Endothelial cell of umbilical vein (primary cell): Measurements from ENCODE around the gene GATD1. TPM values are rescaled to one million over a fixed set of nuclear protein-coding genes. Genes with fewer than 3 reads are reported as not detected.
A peak's percentile ranks its signal among the peaks of the same experiment; 100 is the strongest.

Experiments used
- BruUV-seq: library from RNA; stranded (reverse); fragments of 400-500 nt; replicated peaks from 2 replicates; lab custom pipeline; 2021; lab: Mats Ljungman, UMichigan
- CTCF ChIA-PET: fragments of 300-600, 350-600 bp; sonication (Branson Sonifier 250); formaldehyde crosslinking; loops from one replicate; lab custom pipeline; 2021; ENCODE audit warnings: antibody characterized with exemption, inconsistent platforms; lab: Charles Lee
- POLR2A ChIA-PET: fragments of 300-600, 350-600 bp; sonication (Branson Sonifier 250); formaldehyde crosslinking; loops from one replicate; lab custom pipeline; 2021; ENCODE audit warnings: antibody characterized with exemption, inconsistent platforms; lab: Charles Lee
- DNase-seq: peaks from one replicate; pipeline ENCODE4 v3.0.0-alpha.2; 2011; ENCODE audit warnings: low read depth, low spot score
- FAIRE-seq: peaks from 2 replicates; lab custom pipeline; 2011; peaks lifted over from hg19 to GRCh38; lab: Jason Lieb, UNC
- H2AFZ ChIP-seq: 2 replicates; pipeline ENCODE4 v1.6.0; 2012; ENCODE audit warnings: low read depth, low read length, control low read depth, inconsistent platforms
- H3K27ac ChIP-seq: 2 replicates; pipeline ENCODE4 v1.5.1; 2011; ENCODE audit warnings: low read depth, mild to moderate bottlenecking, control low read depth, low read length, moderate library complexity; ENCODE audit not compliant: insufficient read depth
- H3K27me3 ChIP-seq, 2 experiments: 2 replicates each; pipeline versions ENCODE4 v1.6.0 to v1.6.1; 2011; ENCODE audit warnings: low read length in 2 of 2, mixed read lengths in 1 of 2; ENCODE audit not compliant: control insufficient read depth in 2 of 2, insufficient read depth in 2 of 2
- H3K36me3 ChIP-seq, 2 experiments: 2 replicates in 1 of 2; 3 replicates in 1 of 2; pipeline ENCODE4 v1.5.1; 2011; ENCODE audit warnings: low read length in 2 of 2, mild to moderate bottlenecking in 1 of 2, moderate library complexity in 1 of 2; ENCODE audit not compliant: control insufficient read depth in 2 of 2, insufficient read depth in 2 of 2; ENCODE audit errors: extremely low read depth in 1 of 2
- H3K4me1 ChIP-seq: 3 replicates; pipeline ENCODE4 v1.5.1; 2011; ENCODE audit warnings: mild to moderate bottlenecking, low read length; ENCODE audit not compliant: control insufficient read depth, insufficient read depth; ENCODE audit errors: extremely low read depth
- H3K4me2 ChIP-seq: 2 replicates; pipeline ENCODE4 v1.6.1; 2011; ENCODE audit warnings: low read length, control low read depth, mixed read lengths; ENCODE audit not compliant: insufficient read depth
- H3K4me3 ChIP-seq, 3 experiments: fragments of 200-600 bp in 1 of 3; sonication (generic), shearing (Covaris generic) in 1 of 3; replicated peaks in 1 of 3; 2 replicates each; pipeline ENCODE4 v1.5.1; 2011 to 2016; ENCODE audit warnings: control low read depth in 3 of 3, low read length in 3 of 3, mild to moderate bottlenecking in 2 of 3, inconsistent platforms in 1 of 3, low read depth in 1 of 3, moderate library complexity in 1 of 3; ENCODE audit not compliant: insufficient read depth in 1 of 3
- H3K79me2 ChIP-seq: 2 replicates; pipeline ENCODE4 v1.6.0; 2012; ENCODE audit warnings: low read length, inconsistent platforms; ENCODE audit not compliant: control insufficient read depth, insufficient read depth
- H3K9ac ChIP-seq: replicated peaks from 2 replicates; pipeline ENCODE3; 2011; ENCODE audit warnings: low read length, control low read depth; ENCODE audit not compliant: insufficient read depth; ENCODE audit errors: extremely low read depth
- H3K9me1 ChIP-seq: replicated peaks from 3 replicates; pipeline ENCODE4 v1.6.0; 2011; ENCODE audit warnings: mild to moderate bottlenecking, low read length; ENCODE audit not compliant: control insufficient read depth, insufficient read depth; ENCODE audit errors: extremely low read depth
- H3K9me3 ChIP-seq: replicated peaks from 2 replicates; pipeline ENCODE4 v1.5.1; 2012; ENCODE audit warnings: low read length, inconsistent platforms; ENCODE audit not compliant: control insufficient read depth, insufficient read depth
- H4K20me1 ChIP-seq: replicated peaks from 2 replicates; pipeline ENCODE3; 2011; ENCODE audit warnings: mild to moderate bottlenecking, low read length; ENCODE audit not compliant: control insufficient read depth, insufficient read depth; ENCODE audit errors: extremely low read depth
- EZH2 ChIP-seq: IDR thresholded peaks from 2 replicates; pipeline ENCODE4 v1.6.1; 2012; ENCODE audit warnings: borderline replicate concordance, low read depth, mild to moderate bottlenecking, moderate library complexity, low read length, inconsistent platforms; ENCODE audit not compliant: severe bottlenecking
- FOS ChIP-seq: IDR thresholded peaks from 2 replicates; pipeline ENCODE4 v1.6.1; 2011; ENCODE audit warnings: mild to moderate bottlenecking, low read length, moderate library complexity, borderline replicate concordance; ENCODE audit not compliant: insufficient read depth
- GATA2 ChIP-seq: IDR thresholded peaks from 2 replicates; pipeline ENCODE4 v1.7.0; 2011; ENCODE audit warnings: low read depth, mild to moderate bottlenecking, moderate library complexity, mixed read lengths, low read length; ENCODE audit not compliant: insufficient read length, insufficient read depth
- JUN ChIP-seq: IDR thresholded peaks from 2 replicates; pipeline ENCODE4 v1.6.1; 2011; ENCODE audit warnings: borderline replicate concordance, low read depth; ENCODE audit not compliant: insufficient read length, insufficient read depth
- MYC ChIP-seq: IDR thresholded peaks from one replicate; pipeline ENCODE4 v1.6.1; 2011; ENCODE audit warnings: mild to moderate bottlenecking, low read depth, low read length
- POLR2A ChIP-seq: IDR thresholded peaks from 2 replicates; pipeline ENCODE4 v1.6.1; 2012; ENCODE audit warnings: low read depth, mild to moderate bottlenecking, control low read depth, low read length
- POLR2AphosphoS5 ChIP-seq: IDR thresholded peaks from 2 replicates; pipeline ENCODE4 v1.6.1; 2012; ENCODE audit warnings: low read depth, mild to moderate bottlenecking, control low read depth, low read length, moderate library complexity; ENCODE audit not compliant: insufficient read depth
- dilution Hi-C: fragments of 300-500 bp; cut with MboI; formaldehyde crosslinking; loops from one replicate; pipeline ENCODE4 v1.15.0; 2019; ENCODE audit warnings: low sequenced_read_pairs; ENCODE audit not compliant: extremely low pct_ligation_motif_present
- intact Hi-C: fragments of 100-400 bp; cut with micrococcal nuclease; formaldehyde crosslinking; loops from one replicate; pipeline ENCODE4 v1.10.0; 2022
- polyA plus RNA-seq, 4 experiments: library from polyadenylated mRNA; depleted of rRNA in 3 of 4; stranded (reverse) in 3 of 4; unstranded in 1 of 4; fragments of >200 nt; gene quantifications; 2 replicates each; pipeline versions ENCODE4 v1.2.1 to v1.2.3, GENCODE V29; 2011 to 2012; ENCODE audit warnings: missing spikeins in 1 of 4
- total RNA-seq: library from RNA; stranded (reverse); gene quantifications from 2 replicates; pipeline ENCODE4 v1.2.3, GENCODE V29; 2021
- TF ChIP-seq, protein P1 (sequence below), 2 donors: IDR thresholded peaks; 1 replicate in 1 of 2; 2 replicates in 1 of 2; pipeline ENCODE4 v1.5.1; 2011; ENCODE audit warnings: low read length in 2 of 2, mild to moderate bottlenecking in 2 of 2, moderate library complexity in 2 of 2, control low read depth in 1 of 2, inconsistent platforms in 1 of 2, low read depth in 1 of 2; ENCODE audit not compliant: insufficient read depth in 1 of 2; ENCODE audit errors: extremely low read depth in 1 of 2
- TF ChIP-seq, protein P2 (sequence below): IDR thresholded peaks from 2 replicates; pipeline ENCODE4 v1.6.1; 2011; ENCODE audit not compliant: insufficient read depth, insufficient read length

The GATD1 gene
- total and polyA plus RNA-seq, 2 donors (not counting 3 experiments of a cell fraction or from before 2014, with no cell fraction given): 70.6 to 83.1 TPM

DNA sequence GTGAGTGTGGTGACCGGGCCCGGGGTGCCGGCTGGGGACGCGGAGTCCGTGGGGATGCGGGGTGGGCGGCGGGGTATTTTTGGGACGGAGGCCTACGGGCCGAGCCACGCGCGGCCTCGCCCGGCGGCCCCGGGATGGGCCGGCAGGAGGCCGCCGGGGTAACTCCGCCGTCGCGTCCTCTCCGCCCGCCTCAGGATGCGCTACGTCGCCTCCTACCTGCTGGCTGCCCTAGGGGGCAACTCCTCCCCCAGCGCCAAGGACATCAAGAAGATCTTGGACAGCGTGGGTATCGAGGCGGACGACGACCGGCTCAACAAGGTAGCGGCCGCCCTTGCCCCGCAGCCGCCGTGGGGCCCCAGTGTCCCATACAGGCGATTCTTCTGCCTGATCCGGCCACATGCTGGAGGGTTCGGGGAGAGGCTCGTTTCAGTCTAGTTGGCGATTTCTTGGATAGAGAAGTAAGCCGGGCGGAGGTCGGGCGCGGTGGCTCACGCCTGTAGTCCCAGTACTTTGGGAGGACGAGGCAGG is 32.8 kb upstream of the GATD1 start:
- CTCF ChIA-PET: interaction anchor here (1.0 to 1.2 kb wide), 4 partner anchors 9 to 26 kb away, joined by 3 to 7 read pairs (median 5); partner anchors contain the start of genes PNPLA2 and SLC25A22

More for the DNA sequence above, 32.8 kb upstream of the GATD1 start:
- peak overlapping the region; percentile 77 to 90 (median 80) for H3K4me3 ChIP-seq
- no peaks in the 10 kb centered on the region for H3K27me3 ChIP-seq
- DNase-seq: no peak
- dilution Hi-C loops (no loop called here), intact Hi-C loops (no loop called here)
- peak overlapping the region; percentile 97 for H3K9ac ChIP-seq
- no peaks in the 10 kb centered on the region for H4K20me1 ChIP-seq
- POLR2A ChIA-PET: interaction anchor here (0.9 to 1.8 kb wide), 4 partner anchors 9 to 33 kb away, joined by 3 to 23 read pairs (median 6); partner anchors contain the start of genes PNPLA2 and TSPAN4
- peaks cover 41% of the 10 kb centered on the region for H3K79me2 ChIP-seq
- H3K36me3 ChIP-seq: peaks cover 5 to 25% of the 10 kb centered on the region in 2 experiments
- no peak overlapping the region for H2AFZ ChIP-seq
- TF ChIP-seq POLR2AphosphoS5 (no peak), JUN (no peak), GATA2 (no peak), EZH2 (no peak), MYC (no peak), POLR2A (no peak), FOS (no peak)
- TF ChIP-seq, protein P1, sequence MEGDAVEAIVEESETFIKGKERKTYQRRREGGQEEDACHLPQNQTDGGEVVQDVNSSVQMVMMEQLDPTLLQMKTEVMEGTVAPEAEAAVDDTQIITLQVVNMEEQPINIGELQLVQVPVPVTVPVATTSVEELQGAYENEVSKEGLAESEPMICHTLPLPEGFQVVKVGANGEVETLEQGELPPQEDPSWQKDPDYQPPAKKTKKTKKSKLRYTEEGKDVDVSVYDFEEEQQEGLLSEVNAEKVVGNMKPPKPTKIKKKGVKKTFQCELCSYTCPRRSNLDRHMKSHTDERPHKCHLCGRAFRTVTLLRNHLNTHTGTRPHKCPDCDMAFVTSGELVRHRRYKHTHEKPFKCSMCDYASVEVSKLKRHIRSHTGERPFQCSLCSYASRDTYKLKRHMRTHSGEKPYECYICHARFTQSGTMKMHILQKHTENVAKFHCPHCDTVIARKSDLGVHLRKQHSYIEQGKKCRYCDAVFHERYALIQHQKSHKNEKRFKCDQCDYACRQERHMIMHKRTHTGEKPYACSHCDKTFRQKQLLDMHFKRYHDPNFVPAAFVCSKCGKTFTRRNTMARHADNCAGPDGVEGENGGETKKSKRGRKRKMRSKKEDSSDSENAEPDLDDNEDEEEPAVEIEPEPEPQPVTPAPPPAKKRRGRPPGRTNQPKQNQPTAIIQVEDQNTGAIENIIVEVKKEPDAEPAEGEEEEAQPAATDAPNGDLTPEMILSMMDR (IDR thresholded peaks at IDR 0.05; ENCODE audit: extremely low read depth in 1 of 2, insufficient read depth in 1 of 2, low read depth in 1 of 2, low read length in 2 of 2): no peak
- TF ChIP-seq, protein P2, sequence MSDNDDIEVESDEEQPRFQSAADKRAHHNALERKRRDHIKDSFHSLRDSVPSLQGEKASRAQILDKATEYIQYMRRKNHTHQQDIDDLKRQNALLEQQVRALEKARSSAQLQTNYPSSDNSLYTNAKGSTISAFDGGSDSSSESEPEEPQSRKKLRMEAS: no peak
- TSS peak; percentile 69 for BruUV-seq
- no peaks in the 10 kb centered on the region for H3K9me1 ChIP-seq
- peak overlapping the region; percentile 97 for H3K27ac ChIP-seq
- H3K4me2 ChIP-seq: peak overlapping the region; percentile 57
- FAIRE-seq: no peak
- no peaks in the 10 kb centered on the region for H3K9me3 ChIP-seq
- peaks cover 22% of the 10 kb centered on the region for H3K4me1 ChIP-seq
